Measurements from ENCODE around the gene EFNA3. TPM values are rescaled to one million over a fixed set of nuclear protein-coding genes. Genes with fewer than 3 reads are reported as not detected.

EFNA3 gene
- total and polyA plus RNA-seq, 9 of the 15 experiments (the other 6 are each of a cell fraction or from before 2014, with no cell fraction given): 0.59 to 7.9 (median 4.7) TPM

DNA sequence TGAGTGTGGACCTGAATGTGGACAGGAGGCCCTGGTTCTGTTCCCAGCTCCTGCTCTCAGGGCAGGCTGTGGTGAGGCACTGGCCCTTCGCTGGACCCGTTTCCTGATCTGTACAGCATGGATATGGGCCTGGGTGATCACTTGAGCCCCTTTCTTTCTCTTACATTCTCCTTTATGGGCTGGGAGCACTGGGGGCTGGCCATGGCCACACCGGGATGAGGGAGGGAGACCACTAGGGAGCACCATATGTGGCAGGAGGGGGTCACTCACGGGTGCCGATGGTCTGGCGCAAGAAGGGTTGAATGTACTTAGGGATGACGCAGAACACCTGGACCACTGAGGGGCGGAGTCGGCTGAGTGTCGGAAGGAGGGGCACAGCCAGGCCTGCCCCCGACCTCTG, 47.7 kb upstream of the EFNA3 start:
- WGBS (ENCODE audit: insufficient coverage, low coverage, missing lambda C conversion rate): 31% methylated on average over 11 of the region's 11 CpGs
- no peak for DNase-seq (ENCODE audit: extremely low read depth in 1 of 4, low spot score in 3 of 4)
- ATAC-seq: no peak
- no TSS peak for BruUV-seq (replicated peaks)
- H3K9me3 ChIP-seq (replicated peaks; ENCODE audit: control insufficient read depth, insufficient read depth, low read depth, low read length): no peaks in the 10 kb centered on the region
- H3K4me3 ChIP-seq: no peak overlapping the region
- in situ Hi-C loops (cut with MboI) (no loop called here), intact Hi-C loops (cut with micrococcal nuclease) (no loop called here)
- H2AFZ ChIP-seq (ENCODE audit: low read depth, low read length): no peak overlapping the region
- FAIRE-seq: no peak
- no peak overlapping the region for H3K27ac ChIP-seq (ENCODE audit: extremely low read depth, low read depth, low read length)
- ChIA-PET CTCF (ENCODE audit: low intra/inter-chr PET ratio) (no interaction called here), POLR2A (interaction anchor here (1.1 kb wide), 1 partner anchor 13 kb away, joined by 3 read pairs; no protein-coding TSS in a partner anchor)
- no peak overlapping the region; a peak in 1 of 4 replicates for H3K9ac ChIP-seq (ENCODE audit: insufficient read depth in 1 of 2, low read depth in 2 of 2, low read length in 2 of 2)
- no peaks in the 10 kb centered on the region for H3K79me2 ChIP-seq (ENCODE audit: control insufficient read depth, insufficient read depth, low read length)
- H3K4me1 ChIP-seq (replicated peaks in 1 of 2; ENCODE audit: control insufficient read depth in 2 of 2, insufficient read depth in 2 of 2, low read length in 2 of 2): peaks cover 5 to 23% of the 10 kb centered on the region in 2 experiments; a peak in 3 of 5 replicates
- peaks cover 0 to 18% of the 10 kb centered on the region in 2 experiments; a peak in 2 of 5 replicates for H3K27me3 ChIP-seq (ENCODE audit: control insufficient read depth in 2 of 2, insufficient read depth in 2 of 2, low read length in 2 of 2)
- TF ChIP-seq, protein P1, sequence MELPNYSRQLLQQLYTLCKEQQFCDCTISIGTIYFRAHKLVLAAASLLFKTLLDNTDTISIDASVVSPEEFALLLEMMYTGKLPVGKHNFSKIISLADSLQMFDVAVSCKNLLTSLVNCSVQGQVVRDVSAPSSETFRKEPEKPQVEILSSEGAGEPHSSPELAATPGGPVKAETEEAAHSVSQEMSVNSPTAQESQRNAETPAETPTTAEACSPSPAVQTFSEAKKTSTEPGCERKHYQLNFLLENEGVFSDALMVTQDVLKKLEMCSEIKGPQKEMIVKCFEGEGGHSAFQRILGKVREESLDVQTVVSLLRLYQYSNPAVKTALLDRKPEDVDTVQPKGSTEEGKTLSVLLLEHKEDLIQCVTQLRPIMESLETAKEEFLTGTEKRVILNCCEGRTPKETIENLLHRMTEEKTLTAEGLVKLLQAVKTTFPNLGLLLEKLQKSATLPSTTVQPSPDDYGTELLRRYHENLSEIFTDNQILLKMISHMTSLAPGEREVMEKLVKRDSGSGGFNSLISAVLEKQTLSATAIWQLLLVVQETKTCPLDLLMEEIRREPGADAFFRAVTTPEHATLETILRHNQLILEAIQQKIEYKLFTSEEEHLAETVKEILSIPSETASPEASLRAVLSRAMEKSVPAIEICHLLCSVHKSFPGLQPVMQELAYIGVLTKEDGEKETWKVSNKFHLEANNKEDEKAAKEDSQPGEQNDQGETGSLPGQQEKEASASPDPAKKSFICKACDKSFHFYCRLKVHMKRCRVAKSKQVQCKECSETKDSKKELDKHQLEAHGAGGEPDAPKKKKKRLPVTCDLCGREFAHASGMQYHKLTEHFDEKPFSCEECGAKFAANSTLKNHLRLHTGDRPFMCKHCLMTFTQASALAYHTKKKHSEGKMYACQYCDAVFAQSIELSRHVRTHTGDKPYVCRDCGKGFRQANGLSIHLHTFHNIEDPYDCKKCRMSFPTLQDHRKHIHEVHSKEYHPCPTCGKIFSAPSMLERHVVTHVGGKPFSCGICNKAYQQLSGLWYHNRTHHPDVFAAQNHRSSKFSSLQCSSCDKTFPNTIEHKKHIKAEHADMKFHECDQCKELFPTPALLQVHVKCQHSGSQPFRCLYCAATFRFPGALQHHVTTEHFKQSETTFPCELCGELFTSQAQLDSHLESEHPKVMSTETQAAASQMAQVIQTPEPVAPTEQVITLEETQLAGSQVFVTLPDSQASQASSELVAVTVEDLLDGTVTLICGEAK (IDR thresholded peaks at IDR 0.05): no peak
- TF ChIP-seq, protein P1 (CRISPR knock-in tag; IDR thresholded peaks at IDR 0.05): no peak
- TF ChIP-seq ZNF263 (CRISPR knock-in tag; IDR thresholded peaks at IDR 0.05; ENCODE audit: borderline replicate concordance): peak; percentile 86
- no peaks in the 10 kb centered on the region for H3K36me3 ChIP-seq (ENCODE audit: control insufficient read depth, insufficient read depth, low read length)
- no peaks in the 10 kb centered on the region for H4K20me1 ChIP-seq (replicated peaks; ENCODE audit: control insufficient read depth, insufficient read depth, low read length)
- no peak overlapping the region for H3K4me2 ChIP-seq (ENCODE audit: insufficient read depth, low read length)
- H3K9me1 ChIP-seq (ENCODE audit: control insufficient read depth, insufficient read depth, low read length): no peaks in the 10 kb centered on the region
